HCT116 (cell line): ENCODE measurements around the gene WWOX. TPM values are rescaled to one million over a fixed set of nuclear protein-coding genes. Genes with fewer than 3 reads are reported as not detected.

ENCODE experiments used
- ATAC-seq: fragments of 200-7000 bp; cut with Tn5 transposase; 2 replicates; pipeline ENCODE4 v1.9.1; 2020; ENCODE audit warnings: mild to moderate bottlenecking, moderate library complexity
- BruUV-seq: library from RNA; stranded (reverse); fragments of 400-500 nt; replicated peaks from 2 replicates; lab custom pipeline; 2021; lab: Mats Ljungman, UMichigan
- CTCF ChIA-PET: fragments of 300-600 bp; sonication (Branson Sonifier 250); formaldehyde crosslinking; loops from one replicate; lab custom pipeline; 2021; ENCODE audit warnings: antibody characterized with exemption; lab: Charles Lee
- POLR2A ChIA-PET: fragments of 300-600, 350-600 bp; sonication (Branson Sonifier 250); formaldehyde crosslinking; loops from one replicate; lab custom pipeline; 2021; ENCODE audit warnings: antibody characterized with exemption; lab: Charles Lee
- RAD21 ChIA-PET, 2 experiments: fragments of 300-600 bp; sonication (Branson Sonifier 250); formaldehyde crosslinking; loops; one replicate each; lab custom pipeline; 2023; ENCODE audit warnings: low total read pairs in 2 of 2; ENCODE audit not compliant: uncharacterized antibody in 2 of 2, unreplicated experiment in 2 of 2, low non-redundant PET in 1 of 2; lab: Charles Lee
- DNase-seq: peaks from one replicate; pipeline ENCODE4 v3.0.0-alpha.2; 2010; ENCODE audit warnings: low read depth, low spot score
- H2AFZ ChIP-seq: fragments of 200-600 bp; shearing (Covaris generic), sonication (generic); 2 replicates; pipeline ENCODE4 v1.6.1; 2017; ENCODE audit warnings: low read depth, mixed run types, mixed read lengths, antibody characterized with exemption, low read length; ENCODE audit not compliant: poor library complexity, severe bottlenecking
- H3K27ac ChIP-seq: 2 replicates; pipeline ENCODE4 v1.5.1; 2012; ENCODE audit warnings: low read depth, low read length
- H3K27me3 ChIP-seq: fragments of 200-600 bp; sonication (generic); 2 replicates; pipeline ENCODE4 v1.6.1; 2016; ENCODE audit warnings: mixed run types, low read length, mixed read lengths; ENCODE audit not compliant: insufficient read depth
- H3K36me3 ChIP-seq, 2 experiments: fragments of 200-500 bp in 1 of 2; fragments of 200-600 bp in 1 of 2; sonication (Bioruptor generic) in 1 of 2; sonication (generic) in 1 of 2; 2 replicates each; pipeline versions ENCODE4 v1.5.1 to v1.6.1; 2014 to 2016; ENCODE audit warnings: low read length in 2 of 2, inconsistent platforms in 1 of 2, mixed read lengths in 1 of 2, mixed run types in 1 of 2; ENCODE audit not compliant: insufficient read depth in 2 of 2, control insufficient read depth in 1 of 2
- H3K4me1 ChIP-seq, 2 experiments: fragments of 200-600 bp in 1 of 2; sonication (generic) in 1 of 2; 2 replicates each; pipeline versions ENCODE4 v1.5.1 to v1.6.1; 2012 to 2017; ENCODE audit warnings: low read length in 2 of 2, inconsistent platforms in 1 of 2, mild to moderate bottlenecking in 1 of 2, mixed read lengths in 1 of 2, mixed run types in 1 of 2, moderate library complexity in 1 of 2; ENCODE audit not compliant: insufficient read depth in 2 of 2, control insufficient read depth in 1 of 2
- H3K4me2 ChIP-seq: fragments of 200-600 bp; sonication (generic); 2 replicates; pipeline ENCODE4 v1.6.1; 2017; ENCODE audit warnings: mixed run types, low read length, mixed read lengths
- H3K4me3 ChIP-seq, 2 experiments: fragments of 200-600 bp in 1 of 2; sonication (generic) in 1 of 2; replicated peaks in 1 of 2; 2 replicates each; pipeline ENCODE4 v1.5.1; 2011 to 2016; ENCODE audit warnings: low read length in 2 of 2, control low read depth in 1 of 2, low read depth in 1 of 2, mild to moderate bottlenecking in 1 of 2, mixed read lengths in 1 of 2, mixed run types in 1 of 2
- H3K79me2 ChIP-seq: fragments of 200-600 bp; sonication (generic); 2 replicates; pipeline ENCODE4 v1.6.1; 2017; ENCODE audit warnings: mild to moderate bottlenecking, mixed run types, low read length, moderate library complexity, mixed read lengths; ENCODE audit not compliant: insufficient read depth
- H3K9ac ChIP-seq: fragments of 200-600 bp; sonication (generic); 2 replicates; pipeline ENCODE4 v1.6.1; 2016; ENCODE audit warnings: low read length, mixed read lengths
- H3K9me2 ChIP-seq: fragments of 200-600 bp; sonication (generic), shearing (Covaris generic); 2 replicates; pipeline ENCODE4 v1.6.1; 2017; ENCODE audit warnings: mixed run types, mild to moderate bottlenecking, moderate library complexity; ENCODE audit not compliant: insufficient read depth
- H3K9me3 ChIP-seq, 2 experiments: fragments of 200-500 bp in 1 of 2; fragments of 200-600 bp in 1 of 2; sonication (Bioruptor generic) in 1 of 2; sonication (generic) in 1 of 2; 2 replicates each; pipeline ENCODE4 v1.6.1; 2014 to 2017; ENCODE audit warnings: low read length in 2 of 2, mixed read lengths in 2 of 2, inconsistent platforms in 1 of 2, low read depth in 1 of 2, mild to moderate bottlenecking in 1 of 2, mixed run types in 1 of 2, moderate library complexity in 1 of 2; ENCODE audit not compliant: control insufficient read depth in 1 of 2, insufficient read depth in 1 of 2
- H4K20me1 ChIP-seq: fragments of 200-600 bp; sonication (generic), shearing (Covaris generic); 2 replicates; pipeline ENCODE4 v1.6.1; 2017; ENCODE audit warnings: mixed run types, mild to moderate bottlenecking, moderate library complexity; ENCODE audit not compliant: insufficient read depth
- CBX3 ChIP-seq: IDR thresholded peaks from 2 replicates; pipeline ENCODE4 v1.6.1; 2012; ENCODE audit warnings: low read depth
- CEBPB ChIP-seq: IDR thresholded peaks from 2 replicates; pipeline ENCODE4 v1.6.1; 2012; ENCODE audit warnings: low read depth
- EGR1 ChIP-seq: IDR thresholded peaks from 2 replicates; pipeline ENCODE4 v1.6.1; 2012; ENCODE audit warnings: low read depth
- ELF1 ChIP-seq: IDR thresholded peaks from 2 replicates; pipeline ENCODE4 v1.6.1; 2012; ENCODE audit warnings: low read depth, borderline replicate concordance
- EZH2 ChIP-seq: fragments of 200-600 bp; sonication (generic); IDR thresholded peaks from 2 replicates; pipeline ENCODE4 v1.6.1; 2017; ENCODE audit warnings: antibody characterized with exemption, mixed run types
- FOSL1 ChIP-seq: IDR thresholded peaks from 2 replicates; pipeline ENCODE4 v1.6.1; 2012; ENCODE audit warnings: low read depth
- POLR2A ChIP-seq: IDR thresholded peaks from 2 replicates; pipeline ENCODE4 v1.7.0; 2011; ENCODE audit warnings: borderline replicate concordance; ENCODE audit not compliant: insufficient read depth, insufficient read length; ENCODE audit errors: extremely low read depth
- SIN3A ChIP-seq: IDR thresholded peaks from 2 replicates; pipeline ENCODE4 v1.6.1; 2012; ENCODE audit warnings: low read depth
- SP1 ChIP-seq: IDR thresholded peaks from 2 replicates; pipeline ENCODE4 v1.6.1; 2012; ENCODE audit warnings: low read depth
- SRF ChIP-seq: IDR thresholded peaks from 2 replicates; pipeline ENCODE4 v1.6.1; 2012; ENCODE audit warnings: low read depth
- TCF7L2 ChIP-seq: IDR thresholded peaks from 2 replicates; pipeline ENCODE4 v1.7.0; 2011; ENCODE audit warnings: borderline replicate concordance, inconsistent platforms; ENCODE audit not compliant: insufficient read depth, insufficient read length; ENCODE audit errors: extremely low read depth
- YY1 ChIP-seq: IDR thresholded peaks from 2 replicates; pipeline ENCODE4 v1.6.1; 2011; ENCODE audit warnings: low read length, low read depth, moderate library complexity, mild to moderate bottlenecking; ENCODE audit not compliant: insufficient replicate concordance; ENCODE audit errors: extremely low read depth
- intact Hi-C: fragments of 100-400 bp; cut with micrococcal nuclease; formaldehyde crosslinking; loops from 2 replicates; pipeline ENCODE4 v1.10.0; 2022
- total RNA-seq: library from RNA; stranded (reverse); gene quantifications from one replicate; pipeline ENCODE4 v1.2.1, GENCODE V29; 2021; ENCODE audit not compliant: unreplicated experiment
- TF ChIP-seq, protein P1 (sequence below), 3 experiments: fragments of 200-600 bp in 1 of 3; sonication (generic) in 1 of 3; IDR thresholded peaks in 2 of 3; conservative IDR thresholded peaks in 1 of 3; 2 replicates each; pipeline ENCODE4 v1.5.1; 2012 to 2017; ENCODE audit warnings: low read depth in 2 of 3, low read length in 2 of 3, antibody characterized with exemption in 1 of 3, borderline replicate concordance in 1 of 3, control low read depth in 1 of 3, mild to moderate bottlenecking in 1 of 3, mixed read lengths in 1 of 3, mixed run types in 1 of 3, moderate library complexity in 1 of 3; ENCODE audit not compliant: insufficient read depth in 1 of 3
- TF ChIP-seq, protein P2 (sequence below): IDR thresholded peaks from 2 replicates; pipeline ENCODE4 v1.6.1; 2011; ENCODE audit warnings: mild to moderate bottlenecking, low read length, moderate library complexity; ENCODE audit not compliant: insufficient replicate concordance; ENCODE audit errors: extremely low read depth
- TF ChIP-seq, protein P3 (sequence below): IDR thresholded peaks from 2 replicates; pipeline ENCODE4 v1.6.1; 2012
- TF ChIP-seq, protein P4 (sequence below): IDR thresholded peaks from 2 replicates; pipeline ENCODE4 v1.6.1; 2012; ENCODE audit warnings: low read depth

WWOX gene
- total RNA-seq, 1 experiment from 2014 or later: 13.7 TPM

DNA sequence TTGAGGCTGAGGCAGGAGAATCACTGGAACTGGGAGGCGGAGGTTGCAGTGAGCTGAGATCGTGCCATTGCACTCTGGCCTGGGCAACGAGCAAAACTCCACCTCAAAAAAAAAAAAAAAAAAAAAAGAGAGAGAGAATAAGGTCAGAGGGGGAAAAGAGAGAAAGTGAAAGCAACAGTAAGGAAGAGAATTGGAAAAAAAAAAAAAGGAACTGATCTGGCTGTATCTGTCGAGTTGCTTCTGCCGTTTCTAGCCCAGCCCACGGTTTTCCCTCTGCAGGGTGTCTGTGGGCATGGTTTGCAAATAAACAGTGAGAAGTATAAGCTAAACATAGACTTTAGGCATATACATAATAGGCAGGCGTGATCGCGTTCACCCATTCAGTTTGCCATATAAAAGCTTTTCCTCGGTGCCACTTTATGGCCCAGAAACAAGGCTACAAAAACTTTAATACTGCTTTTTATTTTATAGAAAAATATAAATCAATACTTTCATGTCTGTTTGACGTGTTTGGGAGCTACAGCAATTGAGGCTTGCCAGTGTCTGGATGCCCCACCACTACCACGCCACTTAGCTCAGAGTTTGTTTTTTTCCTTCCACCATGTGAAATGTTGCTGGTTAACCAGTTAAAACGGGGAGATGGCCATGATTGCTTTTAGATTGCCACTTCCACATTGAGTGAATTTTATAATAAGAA, 1064.4 kb downstream of the WWOX start:
- H3K9ac ChIP-seq: no peak overlapping the region
- intact Hi-C loops: no loop called here
- no peaks in the 10 kb centered on the region for H4K20me1 ChIP-seq
- no peaks in the 10 kb centered on the region for H3K36me3 ChIP-seq
- RAD21 ChIA-PET: no interaction called here
- no peak overlapping the region for H3K27ac ChIP-seq
- H3K4me1 ChIP-seq: no peaks in the 10 kb centered on the region
- no peak overlapping the region for H3K4me3 ChIP-seq
- no peaks in the 10 kb centered on the region for H3K27me3 ChIP-seq
- no peaks in the 10 kb centered on the region for H3K79me2 ChIP-seq
- H3K9me3 ChIP-seq: peaks cover 4 to 5% of the 10 kb centered on the region in 2 experiments; a peak in 2 of 4 replicates
- no peaks in the 10 kb centered on the region for H3K9me2 ChIP-seq
- ATAC-seq (no peak), DNase-seq (no peak)
- POLR2A ChIA-PET: no interaction called here
- no TSS peak for BruUV-seq
- H2AFZ ChIP-seq: no peak overlapping the region
- TF ChIP-seq CEBPB (no peak), YY1 (no peak), EZH2 (no peak), FOSL1 (no peak), EGR1 (no peak), SRF (no peak), TCF7L2 (no peak), CBX3 (no peak), ELF1 (no peak), POLR2A (no peak), SIN3A (no peak), SP1 (no peak)
- TF ChIP-seq, protein P1, sequence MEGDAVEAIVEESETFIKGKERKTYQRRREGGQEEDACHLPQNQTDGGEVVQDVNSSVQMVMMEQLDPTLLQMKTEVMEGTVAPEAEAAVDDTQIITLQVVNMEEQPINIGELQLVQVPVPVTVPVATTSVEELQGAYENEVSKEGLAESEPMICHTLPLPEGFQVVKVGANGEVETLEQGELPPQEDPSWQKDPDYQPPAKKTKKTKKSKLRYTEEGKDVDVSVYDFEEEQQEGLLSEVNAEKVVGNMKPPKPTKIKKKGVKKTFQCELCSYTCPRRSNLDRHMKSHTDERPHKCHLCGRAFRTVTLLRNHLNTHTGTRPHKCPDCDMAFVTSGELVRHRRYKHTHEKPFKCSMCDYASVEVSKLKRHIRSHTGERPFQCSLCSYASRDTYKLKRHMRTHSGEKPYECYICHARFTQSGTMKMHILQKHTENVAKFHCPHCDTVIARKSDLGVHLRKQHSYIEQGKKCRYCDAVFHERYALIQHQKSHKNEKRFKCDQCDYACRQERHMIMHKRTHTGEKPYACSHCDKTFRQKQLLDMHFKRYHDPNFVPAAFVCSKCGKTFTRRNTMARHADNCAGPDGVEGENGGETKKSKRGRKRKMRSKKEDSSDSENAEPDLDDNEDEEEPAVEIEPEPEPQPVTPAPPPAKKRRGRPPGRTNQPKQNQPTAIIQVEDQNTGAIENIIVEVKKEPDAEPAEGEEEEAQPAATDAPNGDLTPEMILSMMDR (IDR thresholded peaks at IDR 0.05 in 2 of 3, conservative IDR thresholded peaks at IDR 0.05 in 1 of 3; ENCODE audit: borderline replicate concordance in 1 of 3, insufficient read depth in 1 of 3, low read depth in 2 of 3, low read length in 2 of 3): no peak
- TF ChIP-seq, protein P2, sequence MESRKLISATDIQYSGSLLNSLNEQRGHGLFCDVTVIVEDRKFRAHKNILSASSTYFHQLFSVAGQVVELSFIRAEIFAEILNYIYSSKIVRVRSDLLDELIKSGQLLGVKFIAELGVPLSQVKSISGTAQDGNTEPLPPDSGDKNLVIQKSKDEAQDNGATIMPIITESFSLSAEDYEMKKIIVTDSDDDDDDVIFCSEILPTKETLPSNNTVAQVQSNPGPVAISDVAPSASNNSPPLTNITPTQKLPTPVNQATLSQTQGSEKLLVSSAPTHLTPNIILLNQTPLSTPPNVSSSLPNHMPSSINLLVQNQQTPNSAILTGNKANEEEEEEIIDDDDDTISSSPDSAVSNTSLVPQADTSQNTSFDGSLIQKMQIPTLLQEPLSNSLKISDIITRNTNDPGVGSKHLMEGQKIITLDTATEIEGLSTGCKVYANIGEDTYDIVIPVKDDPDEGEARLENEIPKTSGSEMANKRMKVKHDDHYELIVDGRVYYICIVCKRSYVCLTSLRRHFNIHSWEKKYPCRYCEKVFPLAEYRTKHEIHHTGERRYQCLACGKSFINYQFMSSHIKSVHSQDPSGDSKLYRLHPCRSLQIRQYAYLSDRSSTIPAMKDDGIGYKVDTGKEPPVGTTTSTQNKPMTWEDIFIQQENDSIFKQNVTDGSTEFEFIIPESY: no peak
- TF ChIP-seq, protein P3, sequence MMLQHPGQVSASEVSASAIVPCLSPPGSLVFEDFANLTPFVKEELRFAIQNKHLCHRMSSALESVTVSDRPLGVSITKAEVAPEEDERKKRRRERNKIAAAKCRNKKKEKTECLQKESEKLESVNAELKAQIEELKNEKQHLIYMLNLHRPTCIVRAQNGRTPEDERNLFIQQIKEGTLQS: no peak
- TF ChIP-seq, protein P4, sequence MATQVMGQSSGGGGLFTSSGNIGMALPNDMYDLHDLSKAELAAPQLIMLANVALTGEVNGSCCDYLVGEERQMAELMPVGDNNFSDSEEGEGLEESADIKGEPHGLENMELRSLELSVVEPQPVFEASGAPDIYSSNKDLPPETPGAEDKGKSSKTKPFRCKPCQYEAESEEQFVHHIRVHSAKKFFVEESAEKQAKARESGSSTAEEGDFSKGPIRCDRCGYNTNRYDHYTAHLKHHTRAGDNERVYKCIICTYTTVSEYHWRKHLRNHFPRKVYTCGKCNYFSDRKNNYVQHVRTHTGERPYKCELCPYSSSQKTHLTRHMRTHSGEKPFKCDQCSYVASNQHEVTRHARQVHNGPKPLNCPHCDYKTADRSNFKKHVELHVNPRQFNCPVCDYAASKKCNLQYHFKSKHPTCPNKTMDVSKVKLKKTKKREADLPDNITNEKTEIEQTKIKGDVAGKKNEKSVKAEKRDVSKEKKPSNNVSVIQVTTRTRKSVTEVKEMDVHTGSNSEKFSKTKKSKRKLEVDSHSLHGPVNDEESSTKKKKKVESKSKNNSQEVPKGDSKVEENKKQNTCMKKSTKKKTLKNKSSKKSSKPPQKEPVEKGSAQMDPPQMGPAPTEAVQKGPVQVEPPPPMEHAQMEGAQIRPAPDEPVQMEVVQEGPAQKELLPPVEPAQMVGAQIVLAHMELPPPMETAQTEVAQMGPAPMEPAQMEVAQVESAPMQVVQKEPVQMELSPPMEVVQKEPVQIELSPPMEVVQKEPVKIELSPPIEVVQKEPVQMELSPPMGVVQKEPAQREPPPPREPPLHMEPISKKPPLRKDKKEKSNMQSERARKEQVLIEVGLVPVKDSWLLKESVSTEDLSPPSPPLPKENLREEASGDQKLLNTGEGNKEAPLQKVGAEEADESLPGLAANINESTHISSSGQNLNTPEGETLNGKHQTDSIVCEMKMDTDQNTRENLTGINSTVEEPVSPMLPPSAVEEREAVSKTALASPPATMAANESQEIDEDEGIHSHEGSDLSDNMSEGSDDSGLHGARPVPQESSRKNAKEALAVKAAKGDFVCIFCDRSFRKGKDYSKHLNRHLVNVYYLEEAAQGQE: no peak
- CTCF ChIA-PET: no interaction called here
- H3K4me2 ChIP-seq: no peak overlapping the region
